GM18517 (cell line): ENCODE data around the gene NEDD4L.

Experiments
- ATAC-seq: cut with Tn5 transposase; IDR thresholded peaks from one replicate; pipeline ENCODE4 v1.9.1; 2021; ENCODE audit warnings: mild to moderate bottlenecking, moderate library complexity; ENCODE audit not compliant: unreplicated experiment

NEDD4L gene

GRCh38 chr18:58051765-58052460, 7.9 kb downstream of the NEDD4L start:
- peak; percentile 87 for ATAC-seq

GRCh38 chr18:58052960-58053359, 8.9 kb downstream of the NEDD4L start:
- no peak for ATAC-seq

GRCh38 chr18:58054041-58054781, 10.2 kb downstream of the NEDD4L start:
- ATAC-seq = no peak

- ATAC-seq = no peak
Observed at GRCh38 chr18:58055890-58056558, 12.0 kb downstream of the NEDD4L start.

GRCh38 chr18:58056852-58057251, 12.8 kb downstream of the NEDD4L start:
- no peak for ATAC-seq

- ATAC-seq = no peak
Observed at GRCh38 chr18:58057291-58057965, 13.4 kb downstream of the NEDD4L start.

GRCh38 chr18:58058720-58059119, 14.7 kb downstream of the NEDD4L start:
- no peak for ATAC-seq

GRCh38 chr18:58060254-58060653, 16.2 kb downstream of the NEDD4L start:
- ATAC-seq = no peak

- no peak for ATAC-seq
Observed at GRCh38 chr18:58061349-58061748, 17.3 kb downstream of the NEDD4L start.

GRCh38 chr18:58064406-58064998, 20.5 kb downstream of the NEDD4L start:
- no peak for ATAC-seq

- ATAC-seq = no peak
Observed at GRCh38 chr18:58065956-58066355, 21.9 kb downstream of the NEDD4L start.

- no peak for ATAC-seq
Observed at GRCh38 chr18:58067601-58068000, 23.6 kb downstream of the NEDD4L start.

GRCh38 chr18:58069099-58069498, 25.1 kb downstream of the NEDD4L start:
- ATAC-seq = no peak

- no peak for ATAC-seq
Observed at GRCh38 chr18:58069721-58070292, 25.8 kb downstream of the NEDD4L start.

- no peak for ATAC-seq
Observed at GRCh38 chr18:58076052-58076451, 32.0 kb downstream of the NEDD4L start.

GRCh38 chr18:58077329-58077728, 33.3 kb downstream of the NEDD4L start:
- no peak for ATAC-seq

GRCh38 chr18:58078889-58079573, 35.0 kb downstream of the NEDD4L start:
- no peak for ATAC-seq

- no peak for ATAC-seq
Observed at GRCh38 chr18:58080451-58080850, 36.4 kb downstream of the NEDD4L start.

- no peak for ATAC-seq
Observed at GRCh38 chr18:58087928-58088690, 44.1 kb downstream of the NEDD4L start.
